HG03095 (cell line): ENCODE measurements around the gene SYN1.

Source experiments
- ATAC-seq: cut with Tn5 transposase; IDR thresholded peaks from one replicate; pipeline ENCODE4 v1.9.1; 2021; ENCODE audit warnings: moderate library complexity; ENCODE audit not compliant: unreplicated experiment

Gene SYN1

DNA sequence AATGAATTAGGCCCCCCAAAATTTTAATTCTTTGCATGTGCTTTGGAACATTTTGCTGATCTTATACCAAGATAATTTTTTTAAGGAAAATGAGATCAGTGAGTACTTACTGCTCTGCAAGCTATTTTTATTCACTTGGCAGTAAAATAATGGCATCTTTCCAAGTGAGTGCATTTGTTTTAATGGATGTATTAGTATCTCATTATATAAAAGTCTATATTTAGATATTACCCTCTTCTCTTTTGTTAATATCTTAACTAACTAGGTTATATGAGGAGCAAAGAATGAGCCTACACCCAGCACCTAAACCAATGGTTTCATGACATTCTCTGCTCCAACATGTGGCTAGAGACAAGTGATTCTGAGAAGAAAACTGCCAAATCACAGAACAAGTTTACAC lies 79.8 kb downstream of the SYN1 start:
- ATAC-seq: no peak

DNA sequence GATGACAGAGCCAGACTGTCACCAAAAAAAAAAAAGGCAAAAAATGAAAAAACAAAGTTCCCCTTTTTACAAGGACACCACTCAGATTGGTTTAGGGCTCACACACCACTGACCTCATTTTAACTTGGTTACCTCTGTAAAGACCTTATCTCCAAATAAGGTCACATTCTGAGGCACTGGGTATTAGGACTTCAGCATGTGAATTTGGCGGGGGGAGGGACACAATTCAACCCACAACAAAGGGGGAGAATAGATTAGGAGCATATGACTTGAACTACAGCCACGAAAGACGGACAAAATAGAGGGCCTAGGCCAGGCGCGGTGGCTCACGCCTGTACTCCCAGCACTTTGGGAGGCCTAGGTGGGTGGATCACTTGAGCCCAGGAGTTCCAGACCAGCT lies 89.6 kb downstream of the SYN1 start:
- no peak for ATAC-seq

DNA sequence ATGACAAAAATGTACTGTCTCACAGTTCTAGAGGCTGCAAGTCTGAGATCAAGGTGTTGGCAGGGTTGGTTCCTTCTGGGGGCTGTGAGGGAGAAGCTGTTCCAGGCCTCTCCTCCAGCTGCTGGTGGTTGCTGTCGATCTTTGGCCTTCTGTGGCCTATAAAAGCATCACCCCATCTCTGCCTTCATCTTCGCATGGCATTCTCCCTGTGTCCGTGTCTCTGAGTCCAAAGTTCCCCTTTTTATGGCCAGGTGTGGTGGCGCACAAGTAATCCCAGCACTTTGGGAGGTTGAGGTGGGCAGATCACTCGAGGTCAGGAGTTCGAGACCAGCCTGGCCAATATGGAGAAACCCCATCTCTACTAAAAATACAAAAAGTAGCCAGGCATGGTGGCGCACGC lies 90.1 kb downstream of the SYN1 start:
- no peak for ATAC-seq

DNA sequence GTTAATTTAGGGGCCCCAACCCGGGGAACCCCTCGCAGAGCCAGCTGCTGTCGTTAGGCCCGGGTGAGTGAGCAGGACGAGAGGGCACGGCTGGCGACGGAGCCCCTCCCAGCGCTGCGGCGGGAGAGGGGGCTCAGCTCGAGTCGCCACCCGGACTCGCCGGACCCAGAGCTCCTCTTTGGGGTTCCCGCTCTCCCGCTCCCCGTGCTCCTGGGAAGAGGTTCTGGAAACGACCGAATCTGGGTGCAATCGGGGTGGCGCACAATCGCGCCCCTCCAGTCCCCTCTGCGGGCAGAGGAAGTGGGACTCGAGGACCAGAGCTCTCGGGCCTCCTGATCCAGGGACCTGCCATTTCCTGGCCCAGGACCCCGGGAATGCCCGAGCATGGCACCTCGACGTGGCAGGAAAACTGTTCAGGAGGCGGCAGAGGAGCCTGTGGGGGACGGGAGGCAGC lies 95.9 kb downstream of the SYN1 start:
- ATAC-seq: no peak

- peak; percentile 90 for ATAC-seq
Measured at GRCh38 chrX:47523297-47523696, 96.4 kb downstream of the SYN1 start.
